Measurements from ENCODE around the gene ZNF554.

ZNF554 gene

GRCh38 chr19:2850256-2850925 lies 30.7 kb downstream of the ZNF554 start:
- Mint-ChIP-seq H3K4me1 (no peaks in the 10 kb centered on the region), H3K9me3 (peaks cover 100% of the 10 kb centered on the region), H3K4me3 (peak overlapping the region; percentile 16), H3K27ac (no peak overlapping the region), H3K27me3 (ENCODE audit: low read depth, poor library complexity) (peaks cover 8% of the 10 kb centered on the region), H3K36me3 (ENCODE audit: low read depth) (peaks cover 100% of the 10 kb centered on the region)
- no peak for DNase-seq
- TF ChIP-seq, protein P1, sequence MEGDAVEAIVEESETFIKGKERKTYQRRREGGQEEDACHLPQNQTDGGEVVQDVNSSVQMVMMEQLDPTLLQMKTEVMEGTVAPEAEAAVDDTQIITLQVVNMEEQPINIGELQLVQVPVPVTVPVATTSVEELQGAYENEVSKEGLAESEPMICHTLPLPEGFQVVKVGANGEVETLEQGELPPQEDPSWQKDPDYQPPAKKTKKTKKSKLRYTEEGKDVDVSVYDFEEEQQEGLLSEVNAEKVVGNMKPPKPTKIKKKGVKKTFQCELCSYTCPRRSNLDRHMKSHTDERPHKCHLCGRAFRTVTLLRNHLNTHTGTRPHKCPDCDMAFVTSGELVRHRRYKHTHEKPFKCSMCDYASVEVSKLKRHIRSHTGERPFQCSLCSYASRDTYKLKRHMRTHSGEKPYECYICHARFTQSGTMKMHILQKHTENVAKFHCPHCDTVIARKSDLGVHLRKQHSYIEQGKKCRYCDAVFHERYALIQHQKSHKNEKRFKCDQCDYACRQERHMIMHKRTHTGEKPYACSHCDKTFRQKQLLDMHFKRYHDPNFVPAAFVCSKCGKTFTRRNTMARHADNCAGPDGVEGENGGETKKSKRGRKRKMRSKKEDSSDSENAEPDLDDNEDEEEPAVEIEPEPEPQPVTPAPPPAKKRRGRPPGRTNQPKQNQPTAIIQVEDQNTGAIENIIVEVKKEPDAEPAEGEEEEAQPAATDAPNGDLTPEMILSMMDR (IDR thresholded peaks at IDR 0.05): no peak

DNA sequence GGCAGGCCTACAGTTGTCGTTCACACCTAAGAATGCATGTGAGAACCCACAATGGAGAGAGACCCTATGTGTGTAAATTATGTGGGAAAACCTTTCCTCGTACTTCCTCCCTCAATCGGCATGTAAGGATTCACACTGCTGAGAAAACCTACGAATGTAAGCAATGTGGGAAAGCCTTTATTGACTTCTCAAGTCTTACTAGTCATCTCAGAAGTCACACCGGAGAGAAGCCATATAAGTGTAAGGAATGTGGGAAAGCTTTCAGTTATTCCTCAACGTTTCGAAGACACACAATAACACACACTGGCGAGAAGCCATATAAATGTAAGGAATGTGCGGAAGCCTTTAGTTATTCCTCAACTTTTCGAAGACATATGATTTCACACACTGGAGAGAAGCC lies 32.9 kb downstream of the ZNF554 start:
- no peak overlapping the region for H3K27ac Mint-ChIP-seq

GRCh38 chr19:2853015-2853606 lies 33.4 kb downstream of the ZNF554 start:
- no peak for DNase-seq
- Mint-ChIP-seq H3K27me3 (ENCODE audit: low read depth, poor library complexity) (peaks cover 8% of the 10 kb centered on the region), H3K4me3 (no peak overlapping the region), H3K27ac (no peak overlapping the region), H3K4me1 (no peaks in the 10 kb centered on the region), H3K9me3 (peaks cover 98% of the 10 kb centered on the region), H3K36me3 (ENCODE audit: low read depth) (peaks cover 98% of the 10 kb centered on the region)
- TF ChIP-seq, protein P1 (IDR thresholded peaks at IDR 0.05): no peak

More for the DNA sequence above, 32.9 kb downstream of the ZNF554 start:
- TF ChIP-seq, protein P1 (IDR thresholded peaks at IDR 0.05): no peak
- no peak overlapping the region for H3K4me3 Mint-ChIP-seq
- peaks cover 98% of the 10 kb centered on the region for H3K36me3 Mint-ChIP-seq (ENCODE audit: low read depth)
- H3K27me3 Mint-ChIP-seq (ENCODE audit: low read depth, poor library complexity): peaks cover 8% of the 10 kb centered on the region
- H3K4me1 Mint-ChIP-seq: no peaks in the 10 kb centered on the region
- peaks cover 98% of the 10 kb centered on the region for H3K9me3 Mint-ChIP-seq
- no peak for DNase-seq

DNA sequence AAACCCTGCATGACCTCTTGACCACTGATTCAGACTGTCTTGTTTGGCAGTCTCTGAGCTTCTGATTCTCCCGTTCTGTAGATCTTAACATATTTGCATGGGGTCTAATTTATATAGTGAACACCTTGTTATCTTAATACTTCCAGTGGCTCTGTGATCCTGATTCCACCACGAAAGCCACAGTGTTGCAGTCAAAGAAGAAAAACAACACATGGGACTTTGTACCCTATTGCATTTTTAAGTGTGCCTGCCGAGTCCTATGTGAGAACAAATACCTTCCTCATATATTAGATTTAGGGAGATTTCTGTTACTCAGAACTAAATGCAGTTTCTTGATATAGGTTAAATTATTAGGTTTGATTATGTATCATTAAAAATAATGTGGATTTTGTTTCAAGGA lies 35.2 kb downstream of the ZNF554 start:
- Mint-ChIP-seq H3K4me3 (no peak overlapping the region), H3K27me3 (ENCODE audit: low read depth, poor library complexity) (peaks cover 8% of the 10 kb centered on the region), H3K9me3 (peaks cover 98% of the 10 kb centered on the region), H3K4me1 (no peaks in the 10 kb centered on the region), H3K27ac (no peak overlapping the region), H3K36me3 (ENCODE audit: low read depth) (peaks cover 90% of the 10 kb centered on the region)
- no peak for DNase-seq
- TF ChIP-seq, protein P1 (IDR thresholded peaks at IDR 0.05): no peak

DNA sequence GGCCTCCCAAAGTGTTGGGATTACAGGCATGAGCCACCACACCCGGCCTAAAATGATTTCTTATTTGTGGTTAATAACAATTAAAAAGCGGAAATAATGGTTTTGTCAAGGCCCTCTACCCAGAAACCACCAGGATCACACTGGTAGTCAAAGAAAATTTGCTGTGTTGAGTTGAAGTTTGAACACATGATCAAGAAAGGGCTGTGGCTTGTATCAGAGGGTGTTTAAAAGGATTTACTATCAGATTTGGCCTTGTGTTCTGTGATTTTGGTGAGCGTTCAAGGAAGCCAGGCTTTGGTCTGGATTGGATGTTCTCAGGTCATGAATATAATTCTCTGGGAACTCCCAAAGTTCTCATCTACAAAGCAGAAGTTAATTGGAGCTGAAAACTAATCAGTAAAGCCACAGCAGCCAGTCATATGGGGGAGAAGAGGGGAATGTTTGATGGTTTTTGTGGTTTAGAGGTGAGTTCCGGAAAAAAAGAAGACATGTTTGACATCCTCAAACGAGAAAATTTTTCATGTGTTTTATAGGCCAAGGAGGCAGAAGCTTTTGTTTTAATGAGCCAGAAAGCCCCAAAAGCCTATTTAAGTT lies 36.9 kb downstream of the ZNF554 start:
- Mint-ChIP-seq H3K36me3 (ENCODE audit: low read depth) (peaks cover 73% of the 10 kb centered on the region), H3K27me3 (ENCODE audit: low read depth, poor library complexity) (peaks cover 3% of the 10 kb centered on the region), H3K9me3 (peaks cover 91% of the 10 kb centered on the region), H3K27ac (no peak overlapping the region), H3K4me3 (no peak overlapping the region), H3K4me1 (no peaks in the 10 kb centered on the region)
- DNase-seq: no peak
- TF ChIP-seq, protein P1 (IDR thresholded peaks at IDR 0.05): no peak

Data from nephron progenitor cell (in vitro differentiated cells).